ENCODE data around the gene ZNF577. TPM values are rescaled to one million over a fixed set of nuclear protein-coding genes. Genes with fewer than 3 reads are reported as not detected.

Gene ZNF577
- total RNA-seq, 2 donors from 2014 or later, result 23.8 to 78.2 TPM

DNA sequence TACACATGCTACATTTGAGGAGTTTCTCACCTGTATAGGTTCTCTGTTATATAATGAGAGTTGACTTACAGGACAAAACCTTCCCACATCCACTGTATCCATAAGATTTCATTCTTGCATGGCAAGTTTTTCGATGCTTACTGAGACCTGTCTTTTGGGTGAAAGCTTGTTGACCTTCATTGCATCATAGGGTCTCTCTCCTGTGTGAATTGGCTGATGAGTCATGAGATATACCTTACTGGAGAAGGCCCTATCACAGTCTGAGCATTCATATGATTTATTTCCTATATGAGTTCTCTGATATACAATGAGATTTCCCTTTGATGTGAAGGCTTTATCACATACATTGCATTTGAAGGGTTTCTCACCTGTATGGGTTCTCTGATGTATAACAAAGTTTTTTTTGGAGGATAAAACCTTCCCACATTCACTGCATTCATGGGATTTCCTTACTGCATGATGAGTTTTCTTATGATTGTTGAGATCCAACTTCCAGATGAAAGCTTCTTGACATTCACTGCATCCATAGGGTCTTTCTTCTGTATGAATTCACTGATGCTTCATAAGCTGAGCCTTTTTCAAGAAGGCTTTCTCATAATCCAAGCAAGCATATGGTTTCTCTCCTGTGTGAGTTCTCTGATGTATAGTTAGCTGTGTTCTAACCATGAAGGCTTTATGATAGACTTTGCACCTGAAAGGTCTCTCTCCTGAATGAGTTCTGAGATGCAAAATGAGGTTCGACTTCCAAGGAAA is 25.7 kb downstream of the ZNF577 start:
- intact Hi-C loops (cut with DNase I), result no loop called here
- H3K27ac ChIP-seq, result no peak overlapping the region
- TF ChIP-seq, protein P1, sequence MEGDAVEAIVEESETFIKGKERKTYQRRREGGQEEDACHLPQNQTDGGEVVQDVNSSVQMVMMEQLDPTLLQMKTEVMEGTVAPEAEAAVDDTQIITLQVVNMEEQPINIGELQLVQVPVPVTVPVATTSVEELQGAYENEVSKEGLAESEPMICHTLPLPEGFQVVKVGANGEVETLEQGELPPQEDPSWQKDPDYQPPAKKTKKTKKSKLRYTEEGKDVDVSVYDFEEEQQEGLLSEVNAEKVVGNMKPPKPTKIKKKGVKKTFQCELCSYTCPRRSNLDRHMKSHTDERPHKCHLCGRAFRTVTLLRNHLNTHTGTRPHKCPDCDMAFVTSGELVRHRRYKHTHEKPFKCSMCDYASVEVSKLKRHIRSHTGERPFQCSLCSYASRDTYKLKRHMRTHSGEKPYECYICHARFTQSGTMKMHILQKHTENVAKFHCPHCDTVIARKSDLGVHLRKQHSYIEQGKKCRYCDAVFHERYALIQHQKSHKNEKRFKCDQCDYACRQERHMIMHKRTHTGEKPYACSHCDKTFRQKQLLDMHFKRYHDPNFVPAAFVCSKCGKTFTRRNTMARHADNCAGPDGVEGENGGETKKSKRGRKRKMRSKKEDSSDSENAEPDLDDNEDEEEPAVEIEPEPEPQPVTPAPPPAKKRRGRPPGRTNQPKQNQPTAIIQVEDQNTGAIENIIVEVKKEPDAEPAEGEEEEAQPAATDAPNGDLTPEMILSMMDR (IDR thresholded peaks at IDR 0.05), result no peak
- no peaks in the 10 kb centered on the region for H3K9me3 ChIP-seq
- H3K36me3 ChIP-seq, result no peaks in the 10 kb centered on the region
- DNase-seq (ENCODE audit: low spot score), result no peak
- H3K4me1 ChIP-seq (replicated peaks), result no peaks in the 10 kb centered on the region
- no peak overlapping the region for H3K4me3 ChIP-seq
- 100% methylated on average over 2 of the region's 2 CpGs for WGBS
- H3K27me3 ChIP-seq (replicated peaks; ENCODE audit: insufficient read depth), result no peaks in the 10 kb centered on the region

DNA sequence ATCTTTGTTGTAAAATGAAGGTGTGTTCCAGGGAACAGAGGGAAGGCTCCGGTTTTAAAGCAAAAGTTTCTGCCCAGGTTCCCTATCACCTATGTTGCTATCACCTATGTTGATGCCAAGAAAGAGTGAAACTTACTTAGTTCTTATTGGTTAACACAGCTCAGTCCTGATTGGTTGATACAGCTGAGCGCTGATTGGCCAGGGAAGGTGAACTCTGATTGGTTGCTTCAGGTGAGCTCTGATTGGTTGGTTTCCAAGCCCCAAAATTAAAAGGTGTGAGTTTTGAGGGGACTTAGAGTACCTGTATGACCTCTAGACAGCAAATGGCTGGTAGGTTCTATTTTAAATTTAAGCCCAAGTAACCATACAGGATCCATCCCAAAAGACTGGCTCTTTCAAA is 50.6 kb downstream of the ZNF577 start:
- no peaks in the 10 kb centered on the region for H3K9me3 ChIP-seq
- no peaks in the 10 kb centered on the region for H3K27me3 ChIP-seq (replicated peaks; ENCODE audit: insufficient read depth)
- H3K4me1 ChIP-seq (replicated peaks), result no peaks in the 10 kb centered on the region
- no peak overlapping the region for H3K4me3 ChIP-seq
- no peak overlapping the region for H3K27ac ChIP-seq
- no peak for DNase-seq (ENCODE audit: low spot score)
- no peaks in the 10 kb centered on the region for H3K36me3 ChIP-seq
- intact Hi-C loops (cut with DNase I), result no loop called here
- 88% methylated on average over 2 of the region's 2 CpGs for WGBS
- TF ChIP-seq, protein P1 (IDR thresholded peaks at IDR 0.05), result no peak
- TF ChIP-seq POLR2A (IDR thresholded peaks at IDR 0.05) (no peak), POLR2AphosphoS5 (IDR thresholded peaks at IDR 0.05) (no peak)

DNA sequence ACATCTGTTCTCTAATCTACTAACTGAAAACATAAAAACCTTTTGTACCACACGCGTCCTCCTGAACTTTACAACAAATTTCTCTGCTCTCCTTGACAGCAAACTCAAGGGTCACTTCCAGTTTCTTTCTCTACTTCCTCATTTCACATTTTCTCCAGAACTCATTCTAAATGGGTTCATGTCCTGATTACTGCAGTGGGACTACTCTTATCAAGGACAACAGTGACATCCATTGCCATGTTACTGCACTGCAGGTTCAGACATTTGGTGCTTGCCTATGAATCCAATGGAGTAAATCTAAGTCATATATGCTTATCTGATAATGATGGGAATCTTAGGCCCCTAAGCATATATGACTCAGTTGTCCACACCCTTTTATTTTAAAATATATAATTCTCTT is 57.5 kb downstream of the ZNF577 start:
- intact Hi-C loops (cut with DNase I), result no loop called here
- Histone ChIP-seq H3K4me1 (replicated peaks) (no peaks in the 10 kb centered on the region), H3K36me3 (no peaks in the 10 kb centered on the region), H3K4me3 (no peak overlapping the region), H3K27ac (no peak overlapping the region), H3K27me3 (replicated peaks; ENCODE audit: insufficient read depth) (no peaks in the 10 kb centered on the region), H3K9me3 (no peaks in the 10 kb centered on the region)
- TF ChIP-seq, protein P1 (IDR thresholded peaks at IDR 0.05), result no peak
- TF ChIP-seq POLR2AphosphoS5 (IDR thresholded peaks at IDR 0.05) (no peak), POLR2A (IDR thresholded peaks at IDR 0.05) (no peak)
- WGBS, result 92% methylated on average over 2 of the region's 2 CpGs
- no peak for DNase-seq (ENCODE audit: low spot score)

DNA sequence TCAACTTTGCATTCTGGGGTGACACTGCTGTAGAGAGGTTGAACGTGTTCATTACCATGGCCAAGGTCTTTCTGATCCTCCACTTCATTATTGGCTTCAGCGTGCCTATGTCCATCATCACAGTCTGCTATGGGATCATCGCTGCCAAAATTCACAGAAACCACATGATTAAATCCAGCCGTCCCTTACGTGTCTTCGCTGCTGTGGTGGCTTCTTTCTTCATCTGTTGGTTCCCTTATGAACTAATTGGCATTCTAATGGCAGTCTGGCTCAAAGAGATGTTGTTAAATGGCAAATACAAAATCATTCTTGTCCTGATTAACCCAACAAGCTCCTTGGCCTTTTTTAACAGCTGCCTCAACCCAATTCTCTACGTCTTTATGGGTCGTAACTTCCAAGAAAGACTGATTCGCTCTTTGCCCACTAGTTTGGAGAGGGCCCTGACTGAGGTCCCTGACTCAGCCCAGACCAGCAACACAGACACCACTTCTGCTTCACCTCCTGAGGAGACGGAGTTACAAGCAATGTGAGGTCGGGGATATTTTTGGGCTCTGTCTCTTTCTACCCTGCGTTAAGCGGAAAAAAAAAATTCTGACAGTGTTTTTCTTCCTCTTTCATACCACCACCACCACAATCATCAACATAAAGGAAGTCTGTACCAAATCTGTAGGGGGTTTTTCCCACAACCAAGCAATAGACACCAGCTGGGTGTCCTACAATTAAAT is 63.3 kb downstream of the ZNF577 start:
- Histone ChIP-seq H3K4me3 (no peak overlapping the region), H3K27ac (no peak overlapping the region), H3K9me3 (no peaks in the 10 kb centered on the region), H3K4me1 (replicated peaks) (no peaks in the 10 kb centered on the region), H3K27me3 (replicated peaks; ENCODE audit: insufficient read depth) (no peaks in the 10 kb centered on the region), H3K36me3 (no peaks in the 10 kb centered on the region)
- WGBS, result 89% methylated on average over 13 of the region's 13 CpGs
- TF ChIP-seq POLR2AphosphoS5 (IDR thresholded peaks at IDR 0.05), result no peak
- no peak for TF ChIP-seq POLR2A (IDR thresholded peaks at IDR 0.05)
- TF ChIP-seq, protein P1 (IDR thresholded peaks at IDR 0.05), result no peak
- no peak for DNase-seq (ENCODE audit: low spot score)
- intact Hi-C loops (cut with DNase I), result no loop called here

DNA sequence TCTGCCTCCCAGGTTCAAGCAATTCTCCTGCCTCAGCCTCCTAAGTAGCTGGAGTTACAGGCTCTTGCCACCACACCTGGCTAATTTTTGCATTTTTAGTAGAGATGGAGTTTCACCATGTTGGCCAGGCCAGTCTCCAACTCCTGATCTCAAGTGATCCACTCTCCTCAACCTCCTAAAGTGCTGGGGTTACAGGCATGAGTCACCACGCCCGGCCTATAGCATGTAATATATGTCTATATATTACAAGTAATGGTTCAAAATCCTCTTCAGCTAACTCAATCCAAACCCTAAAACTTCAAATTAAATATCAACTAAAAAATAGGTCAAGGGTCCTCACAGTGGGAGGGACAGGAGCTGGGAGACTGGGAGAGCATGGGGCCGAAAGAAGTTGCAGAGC is 64.8 kb downstream of the ZNF577 start:
- TF ChIP-seq, protein P1 (IDR thresholded peaks at IDR 0.05), result no peak
- no peak for TF ChIP-seq POLR2AphosphoS5 (IDR thresholded peaks at IDR 0.05)
- no peak for TF ChIP-seq POLR2A (IDR thresholded peaks at IDR 0.05)
- H3K27ac ChIP-seq, result no peak overlapping the region
- H3K9me3 ChIP-seq, result no peaks in the 10 kb centered on the region
- DNase-seq (ENCODE audit: low spot score), result no peak
- H3K4me3 ChIP-seq, result no peak overlapping the region
- intact Hi-C loops (cut with DNase I), result no loop called here
- no peaks in the 10 kb centered on the region for H3K27me3 ChIP-seq (replicated peaks; ENCODE audit: insufficient read depth)
- H3K4me1 ChIP-seq (replicated peaks), result no peaks in the 10 kb centered on the region
- H3K36me3 ChIP-seq, result no peaks in the 10 kb centered on the region
- 97% methylated on average over 3 of the region's 3 CpGs for WGBS
